Glutamatergic neuron (in vitro differentiated cells): Measurements from ENCODE around the gene CAMK1D. TPM values are rescaled to one million over a fixed set of nuclear protein-coding genes. Genes with fewer than 3 reads are reported as not detected.

ENCODE experiments used
- DNase-seq: peaks from one replicate; pipeline ENCODE4 v3.0.0; 2022
- H3K27ac Mint-ChIP-seq: one replicate; pipeline ENCODE4 v1.8.0; 2020; ENCODE audit warnings: mild to moderate bottlenecking, mixed read lengths, inconsistent platforms; ENCODE audit not compliant: unreplicated experiment
- H3K27me3 Mint-ChIP-seq: one replicate; pipeline ENCODE4 v1.8.0; 2020; ENCODE audit warnings: mild to moderate bottlenecking, moderate library complexity, mixed read lengths, inconsistent platforms; ENCODE audit not compliant: unreplicated experiment
- H3K36me3 Mint-ChIP-seq: one replicate; pipeline ENCODE4 v1.8.0; 2020; ENCODE audit warnings: mild to moderate bottlenecking, mixed read lengths, inconsistent platforms; ENCODE audit not compliant: unreplicated experiment
- H3K4me1 Mint-ChIP-seq: one replicate; pipeline ENCODE4 v1.8.0; 2020; ENCODE audit warnings: mild to moderate bottlenecking, low read depth, mixed read lengths, inconsistent platforms; ENCODE audit not compliant: unreplicated experiment
- H3K4me3 Mint-ChIP-seq: one replicate; pipeline ENCODE4 v1.8.0; 2020; ENCODE audit warnings: mild to moderate bottlenecking, mixed read lengths, inconsistent platforms; ENCODE audit not compliant: unreplicated experiment
- H3K9me3 Mint-ChIP-seq: one replicate; pipeline ENCODE4 v1.8.0; 2020; ENCODE audit warnings: mild to moderate bottlenecking, moderate library complexity, mixed read lengths, inconsistent platforms; ENCODE audit not compliant: unreplicated experiment
- total RNA-seq: library from RNA; stranded (reverse); fragmentation: NEBNext Ultra II Directional; extraction: Animal tissue kit (Norgen Biotek cat#: 25700); gene quantifications from one replicate; pipeline ENCODE4 v1.2.1, GENCODE V29; 2021; ENCODE audit not compliant: unreplicated experiment
- TF ChIP-seq, protein P1 (sequence below): fragments of 200-600 bp; sonication (generic); IDR thresholded peaks from one replicate; pipeline ENCODE4 v1.5.0; 2021; ENCODE audit not compliant: partially characterized antibody, unreplicated experiment

The CAMK1D gene
- total RNA-seq, 1 donor from 2014 or later: 29.8 TPM

DNA sequence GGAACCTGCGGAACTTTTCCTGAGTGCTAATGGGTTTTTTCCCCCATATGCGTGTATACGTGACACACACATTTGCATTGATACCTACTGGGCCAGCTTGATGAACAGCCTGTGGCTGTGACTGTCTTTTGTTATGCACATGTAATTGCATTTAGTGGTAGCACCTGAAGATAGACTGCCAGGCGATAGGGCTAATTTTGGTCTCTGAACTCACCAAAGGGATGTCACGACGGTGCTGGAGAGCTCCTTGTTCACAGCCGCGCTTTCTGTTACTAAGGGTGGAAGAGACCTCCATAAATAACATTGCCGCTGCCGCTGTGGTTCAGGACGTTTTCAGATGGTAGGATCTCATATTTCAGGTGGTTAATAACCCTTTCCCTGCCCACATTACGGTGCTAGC is 133.2 kb downstream of the CAMK1D start:
- TF ChIP-seq, protein P1, sequence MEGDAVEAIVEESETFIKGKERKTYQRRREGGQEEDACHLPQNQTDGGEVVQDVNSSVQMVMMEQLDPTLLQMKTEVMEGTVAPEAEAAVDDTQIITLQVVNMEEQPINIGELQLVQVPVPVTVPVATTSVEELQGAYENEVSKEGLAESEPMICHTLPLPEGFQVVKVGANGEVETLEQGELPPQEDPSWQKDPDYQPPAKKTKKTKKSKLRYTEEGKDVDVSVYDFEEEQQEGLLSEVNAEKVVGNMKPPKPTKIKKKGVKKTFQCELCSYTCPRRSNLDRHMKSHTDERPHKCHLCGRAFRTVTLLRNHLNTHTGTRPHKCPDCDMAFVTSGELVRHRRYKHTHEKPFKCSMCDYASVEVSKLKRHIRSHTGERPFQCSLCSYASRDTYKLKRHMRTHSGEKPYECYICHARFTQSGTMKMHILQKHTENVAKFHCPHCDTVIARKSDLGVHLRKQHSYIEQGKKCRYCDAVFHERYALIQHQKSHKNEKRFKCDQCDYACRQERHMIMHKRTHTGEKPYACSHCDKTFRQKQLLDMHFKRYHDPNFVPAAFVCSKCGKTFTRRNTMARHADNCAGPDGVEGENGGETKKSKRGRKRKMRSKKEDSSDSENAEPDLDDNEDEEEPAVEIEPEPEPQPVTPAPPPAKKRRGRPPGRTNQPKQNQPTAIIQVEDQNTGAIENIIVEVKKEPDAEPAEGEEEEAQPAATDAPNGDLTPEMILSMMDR: no peak
- no peaks in the 10 kb centered on the region for H3K27me3 Mint-ChIP-seq
- peaks cover 7% of the 10 kb centered on the region for H3K9me3 Mint-ChIP-seq
- peak overlapping the region; percentile 11 for H3K27ac Mint-ChIP-seq
- H3K4me3 Mint-ChIP-seq: no peak overlapping the region
- peaks cover 23% of the 10 kb centered on the region for H3K4me1 Mint-ChIP-seq
- no peak for DNase-seq
- no peaks in the 10 kb centered on the region for H3K36me3 Mint-ChIP-seq

DNA sequence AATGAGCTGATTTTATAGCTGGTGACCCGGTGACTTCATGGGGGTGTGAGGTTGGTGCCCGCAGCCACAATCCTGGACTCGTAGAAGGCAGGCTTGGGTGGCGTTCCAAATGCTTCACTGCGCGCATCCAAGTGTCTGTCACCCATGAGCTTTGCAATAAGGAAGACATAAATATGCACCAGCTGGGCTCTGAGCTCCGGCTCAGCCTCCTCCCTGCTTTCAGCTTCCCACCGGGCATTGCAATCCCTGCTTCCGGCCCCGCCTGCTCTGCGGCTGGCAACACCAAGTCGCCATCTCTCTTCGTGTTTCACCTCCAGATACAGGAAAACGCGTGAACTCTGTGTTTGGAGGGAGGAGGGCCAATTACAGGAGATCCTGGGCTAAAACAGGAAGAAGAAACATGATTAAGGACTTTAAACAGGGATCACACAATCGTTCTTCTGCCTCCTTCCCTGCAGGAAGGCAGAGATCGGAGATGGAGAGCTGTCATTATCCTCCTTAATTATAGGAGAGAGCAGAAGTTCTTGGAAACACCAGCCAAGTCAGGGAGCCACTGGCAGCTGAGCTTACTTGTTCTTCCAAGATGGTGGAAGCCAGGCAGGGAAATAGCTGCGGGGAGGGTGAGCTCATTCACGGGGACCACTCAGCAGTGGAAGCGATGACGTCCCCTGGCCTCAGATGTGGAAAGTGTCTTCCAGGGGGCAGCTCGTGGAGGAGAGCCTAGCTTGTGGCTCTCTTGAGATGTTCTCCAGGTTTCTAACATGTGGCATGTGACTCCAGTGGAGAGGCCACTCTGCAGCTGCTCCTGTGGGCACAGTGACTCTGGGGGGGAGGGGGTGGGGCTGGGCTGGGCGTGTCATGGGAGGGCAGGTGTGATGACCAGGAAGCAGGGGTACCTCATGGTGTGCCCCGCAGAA is 134.9 kb downstream of the CAMK1D start:
- H3K27me3 Mint-ChIP-seq: no peaks in the 10 kb centered on the region
- H3K36me3 Mint-ChIP-seq: no peaks in the 10 kb centered on the region
- H3K9me3 Mint-ChIP-seq: peaks cover 7% of the 10 kb centered on the region
- no peak for DNase-seq
- TF ChIP-seq, protein P1: no peak
- peak overlapping the region; percentile 36 for H3K4me3 Mint-ChIP-seq
- H3K4me1 Mint-ChIP-seq: peaks cover 23% of the 10 kb centered on the region
- peak overlapping the region; percentile 85 for H3K27ac Mint-ChIP-seq

DNA sequence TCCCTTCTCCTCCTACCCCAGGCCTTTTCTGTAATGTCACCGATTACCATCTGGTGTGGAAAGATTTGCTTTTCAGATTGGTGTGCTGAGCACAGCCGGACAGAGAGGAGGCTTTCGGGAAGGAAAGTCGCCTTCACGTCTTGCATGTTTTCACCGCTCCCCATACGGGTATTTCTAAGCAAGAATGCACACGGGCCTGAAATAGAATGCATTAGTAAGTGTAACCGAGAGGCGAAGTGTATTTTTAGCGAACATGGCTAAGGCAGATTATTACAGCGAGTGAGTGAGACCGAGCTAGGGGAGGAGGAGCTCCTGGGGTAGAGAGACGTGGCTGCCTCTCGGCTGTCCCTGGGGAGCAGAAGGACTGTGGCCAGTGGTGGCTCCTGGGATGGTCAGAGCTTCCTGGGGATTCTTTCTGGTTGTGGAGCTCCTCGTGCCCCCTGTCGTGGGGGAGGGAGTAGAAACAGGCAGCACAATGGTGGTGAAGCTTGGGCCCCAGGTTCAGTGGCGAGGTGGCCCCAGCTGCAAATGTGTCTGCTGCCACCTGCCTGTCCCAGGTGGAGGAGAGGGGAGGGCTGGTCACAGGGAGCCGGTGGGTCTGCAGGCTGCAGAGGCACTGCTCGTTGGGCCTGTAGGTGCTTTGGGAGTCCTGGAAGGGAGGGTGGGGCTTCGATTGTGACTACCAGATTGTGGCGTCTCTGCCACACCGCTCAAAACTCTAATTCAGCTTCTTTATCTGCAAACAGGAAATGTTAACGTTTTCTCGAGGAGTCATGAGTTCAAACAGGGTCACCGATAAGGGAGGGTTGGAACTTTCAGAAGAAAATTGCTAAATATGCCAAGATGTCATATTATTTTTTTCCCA is 135.8 kb downstream of the CAMK1D start:
- peak overlapping the region; percentile 60 for H3K4me3 Mint-ChIP-seq
- TF ChIP-seq, protein P1: no peak

DNA sequence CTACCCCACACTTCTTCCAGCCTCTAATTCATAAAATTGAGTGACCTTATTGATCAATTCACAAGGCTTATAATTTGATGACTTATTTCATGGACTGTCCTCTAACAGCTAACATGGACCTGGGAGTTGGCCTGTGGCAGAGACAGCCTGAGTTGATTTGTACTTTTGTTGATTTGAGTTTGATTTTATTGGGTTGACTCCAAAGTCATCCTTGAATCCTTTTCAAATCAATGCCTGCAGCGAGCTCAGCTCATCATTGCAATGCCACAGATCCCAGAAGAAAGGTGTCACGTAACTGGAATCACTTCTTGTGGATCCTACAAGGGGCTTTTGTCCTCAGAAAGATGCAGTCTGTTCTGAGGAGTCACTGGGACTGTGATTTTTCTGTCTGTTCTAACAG is 138.0 kb downstream of the CAMK1D start:
- Mint-ChIP-seq H3K4me1 (peaks cover 27% of the 10 kb centered on the region), H3K27me3 (peaks cover 3% of the 10 kb centered on the region), H3K9me3 (peaks cover 8% of the 10 kb centered on the region), H3K4me3 (no peak overlapping the region), H3K36me3 (no peaks in the 10 kb centered on the region), H3K27ac (no peak overlapping the region)
- TF ChIP-seq, protein P1: no peak
- DNase-seq: no peak

More for the DNA sequence above, 135.8 kb downstream of the CAMK1D start:
- Mint-ChIP-seq H3K36me3 (no peaks in the 10 kb centered on the region), H3K4me1 (peaks cover 28% of the 10 kb centered on the region), H3K9me3 (peaks cover 7% of the 10 kb centered on the region), H3K27me3 (peaks cover 3% of the 10 kb centered on the region), H3K27ac (peak overlapping the region; percentile 90)
- no peak for DNase-seq
